Peyer's patch (tissue), 4 donors: ENCODE measurements around the gene DPP3.

Experiments
- CTCF ChIP-seq, 6 experiments: fragments of 450-650 bp in 4 of 6; fragments of 200-600 bp in 2 of 6; sonication (generic) in 1 of 6; IDR thresholded peaks; one replicate each; pipeline ENCODE4 v1.5.1; 2017 to 2019; ENCODE audit warnings: antibody characterized with exemption in 6 of 6, mild to moderate bottlenecking in 3 of 6, moderate library complexity in 1 of 6
- POLR2A ChIP-seq, 2 donors: fragments of 450-650 bp; IDR thresholded peaks; one replicate each; pipeline ENCODE4 v1.5.1; 2017; ENCODE audit warnings: antibody characterized with exemption in 2 of 2, mild to moderate bottlenecking in 2 of 2, moderate library complexity in 2 of 2

GRCh38 chr11:66510271-66510989 is 30.2 kb downstream of the DPP3 start, which contains the start of gene BBS1:
- TF ChIP-seq CTCF (IDR thresholded peaks at IDR 0.05) = no peak
- TF ChIP-seq POLR2A (IDR thresholded peaks at IDR 0.05) = peak in 1 of 2 donors; percentile 38
